Gastrocnemius medialis (tissue), 4 donors: ENCODE results near the gene HBE1. TPM values are rescaled to one million over a fixed set of nuclear protein-coding genes. Genes with fewer than 3 reads are reported as not detected.

ENCODE experiments used
- ATAC-seq, 2 donors: fragments of 150-250 bp; one replicate each; pipeline ENCODE4 v1.9.1; 2016
- DNase-seq, 2 donors: peaks; one replicate each; pipeline ENCODE4 v3.0.0-alpha.2; 2019
- H3K27ac ChIP-seq, 4 donors: fragments of 200-600 bp; sonication (generic); 1 replicate in 1 of 4; 2 replicates in 3 of 4; pipeline ENCODE4 v1.5.1; 2016 to 2018; ENCODE audit warnings: mild to moderate bottlenecking in 2 of 4, moderate library complexity in 1 of 4
- H3K27me3 ChIP-seq, 3 donors: fragments of 200-600 bp; sonication (generic) in 2 of 3; 1 replicate in 1 of 3; 2 replicates in 2 of 3; pipeline versions ENCODE4 v1.5.1 to v1.6.0; 2016 to 2019; ENCODE audit warnings: mild to moderate bottlenecking in 1 of 3, moderate library complexity in 1 of 3
- H3K36me3 ChIP-seq, 2 donors: fragments of 200-600 bp; sonication (generic) in 1 of 2; one replicate each; pipeline ENCODE4 v1.5.1; 2017 to 2018
- H3K4me1 ChIP-seq, 2 donors: fragments of 200-600 bp; sonication (generic) in 1 of 2; one replicate each; pipeline ENCODE4 v1.5.1; 2016 to 2017; ENCODE audit warnings: mild to moderate bottlenecking in 2 of 2
- H3K4me3 ChIP-seq, 4 donors: fragments of 200-600 bp; sonication (generic) in 3 of 4; 1 replicate in 1 of 4; 2 replicates in 3 of 4; pipeline ENCODE4 v1.5.1; 2016 to 2019; ENCODE audit warnings: mild to moderate bottlenecking in 2 of 4
- H3K9me3 ChIP-seq, 3 donors: fragments of 200-600 bp; sonication (generic) in 2 of 3; 1 replicate in 1 of 3; 2 replicates in 2 of 3; pipeline ENCODE4 v1.5.1; 2016 to 2019
- CTCF ChIP-seq, 5 experiments: fragments of 450-650 bp in 3 of 5; fragments of 200-600 bp in 2 of 5; sonication (generic) in 2 of 5; IDR thresholded peaks in 4 of 5; conservative IDR thresholded peaks in 1 of 5; 1 replicate in 4 of 5; 2 replicates in 1 of 5; pipeline ENCODE4 v1.5.1; 2016 to 2019; ENCODE audit warnings: antibody characterized with exemption in 5 of 5, mild to moderate bottlenecking in 3 of 5, moderate library complexity in 3 of 5
- POLR2A ChIP-seq, 2 donors: fragments of 450-650 bp; IDR thresholded peaks; one replicate each; pipeline ENCODE4 v1.6.1; 2017; ENCODE audit warnings: antibody characterized with exemption in 2 of 2, mild to moderate bottlenecking in 2 of 2, moderate library complexity in 2 of 2
- in situ Hi-C, 4 donors: fragments of 200-750 bp; cut with MboI; loops; one replicate each; pipeline versions ENCODE4 v1.15.0 to v1.8.0; 2017; ENCODE audit warnings: low sequenced_read_pairs in 4 of 4
- intact Hi-C: fragments of 100-400 bp; cut with DNase I; formaldehyde crosslinking; loops from one replicate; pipeline ENCODE4 v1.15.1; 2023; ENCODE audit warnings: low total_unique reads
- total RNA-seq, 4 donors: library from RNA; depleted of rRNA; stranded (reverse); fragments of >200 nt; gene quantifications; one replicate each; pipeline versions ENCODE4 v1.1.0 to v1.2.3, GENCODE V29; 2016

Gene HBE1
- total RNA-seq, 4 donors from 2014 or later: not detected

- intact Hi-C loops (no loop called here), in situ Hi-C loops (no loop called here)
- H3K27me3 ChIP-seq: no peaks in the 10 kb centered on the region
- no peak overlapping the region for H3K4me3 ChIP-seq
- TF ChIP-seq CTCF (IDR thresholded peaks at IDR 0.05 in 4 of 5, conservative IDR thresholded peaks at IDR 0.05 in 1 of 5) (no peak), POLR2A (IDR thresholded peaks at IDR 0.05) (no peak)
- ATAC-seq: no peak
- H3K36me3 ChIP-seq: no peaks in the 10 kb centered on the region
- no peak overlapping the region for H3K27ac ChIP-seq
- no peak for DNase-seq
- no peaks in the 10 kb centered on the region for H3K4me1 ChIP-seq
- H3K9me3 ChIP-seq: no peaks in the 10 kb centered on the region
Measured at GRCh38 chr11:5304046-5304445, 34.3 kb upstream of the HBE1 start.

- no peak for DNase-seq
- in situ Hi-C loops (no loop called here), intact Hi-C loops (no loop called here)
- no peaks in the 10 kb centered on the region for H3K27me3 ChIP-seq
- no peak overlapping the region for H3K4me3 ChIP-seq
- TF ChIP-seq POLR2A (IDR thresholded peaks at IDR 0.05) (no peak), CTCF (IDR thresholded peaks at IDR 0.05 in 4 of 5, conservative IDR thresholded peaks at IDR 0.05 in 1 of 5) (no peak)
- H3K27ac ChIP-seq: no peak overlapping the region
- no peak for ATAC-seq
- H3K9me3 ChIP-seq: no peaks in the 10 kb centered on the region
- no peaks in the 10 kb centered on the region for H3K4me1 ChIP-seq
- H3K36me3 ChIP-seq: no peaks in the 10 kb centered on the region
Measured at GRCh38 chr11:5303626-5304025, 33.9 kb upstream of the HBE1 start.

- intact Hi-C loops (no loop called here), in situ Hi-C loops (no loop called here)
- Histone ChIP-seq H3K9me3 (no peaks in the 10 kb centered on the region), H3K4me1 (no peaks in the 10 kb centered on the region), H3K4me3 (no peak within 1 kb of the TSS), H3K27me3 (no peaks in the 10 kb centered on the region), H3K27ac (no peak within 1 kb of the TSS), H3K36me3 (no peaks in the 10 kb centered on the region)
- no peak for TF ChIP-seq CTCF (IDR thresholded peaks at IDR 0.05 in 4 of 5, conservative IDR thresholded peaks at IDR 0.05 in 1 of 5)
- no peak for TF ChIP-seq POLR2A (IDR thresholded peaks at IDR 0.05)
- DNase-seq (no peak), ATAC-seq (no peak)
Measured at GRCh38 chr11:5301846-5302245, 32.1 kb upstream of the HBE1 start, which contains the start of gene OR51B4. OR51B4 (minus strand) TSS chr11:5301946; CDS start chr11:5301946, 0 bp downstream.

GRCh38 chr11:5300251-5300650 lies 30.5 kb upstream of the HBE1 start:
- no peaks in the 10 kb centered on the region for H3K9me3 ChIP-seq
- TF ChIP-seq POLR2A (IDR thresholded peaks at IDR 0.05) (no peak), CTCF (IDR thresholded peaks at IDR 0.05 in 4 of 5, conservative IDR thresholded peaks at IDR 0.05 in 1 of 5) (no peak)
- in situ Hi-C loops: no loop called here
- no peaks in the 10 kb centered on the region for H3K27me3 ChIP-seq
- intact Hi-C loops: no loop called here
- DNase-seq (no peak), ATAC-seq (no peak)
- no peaks in the 10 kb centered on the region for H3K36me3 ChIP-seq
- no peaks in the 10 kb centered on the region for H3K4me1 ChIP-seq
- H3K27ac ChIP-seq: no peak overlapping the region
- H3K4me3 ChIP-seq: no peak overlapping the region

GRCh38 chr11:5298451-5298850 lies 28.7 kb upstream of the HBE1 start:
- no peaks in the 10 kb centered on the region for H3K36me3 ChIP-seq
- H3K27me3 ChIP-seq: no peaks in the 10 kb centered on the region
- ATAC-seq: no peak
- in situ Hi-C loops (no loop called here), intact Hi-C loops (no loop called here)
- H3K4me3 ChIP-seq: no peak overlapping the region
- no peaks in the 10 kb centered on the region for H3K9me3 ChIP-seq
- H3K27ac ChIP-seq: no peak overlapping the region
- DNase-seq: no peak
- no peaks in the 10 kb centered on the region for H3K4me1 ChIP-seq
- TF ChIP-seq POLR2A (IDR thresholded peaks at IDR 0.05) (no peak), CTCF (IDR thresholded peaks at IDR 0.05 in 4 of 5, conservative IDR thresholded peaks at IDR 0.05 in 1 of 5) (no peak)
